PC-3 (cell line): ENCODE measurements around the gene NTM. TPM values are rescaled to one million over a fixed set of nuclear protein-coding genes. Genes with fewer than 3 reads are reported as not detected.

Experiments
- ATAC-seq: fragments of 200-7000 bp; cut with Tn5 transposase; 2 replicates; pipeline ENCODE4 v1.9.1; 2020; ENCODE audit warnings: mild to moderate bottlenecking, moderate library complexity
- BruUV-seq: library from RNA; stranded (reverse); fragments of 400-500 nt; replicated peaks from 2 replicates; lab custom pipeline; 2021; lab: Mats Ljungman, UMichigan
- CTCF ChIA-PET: fragments of 300-600 bp; sonication (Branson Sonifier 250); formaldehyde crosslinking; loops from one replicate; lab custom pipeline; 2022; ENCODE audit warnings: antibody characterized with exemption; lab: Charles Lee
- POLR2A ChIA-PET: fragments of 300-600 bp; sonication (Branson Sonifier 250); formaldehyde crosslinking; loops from one replicate; lab custom pipeline; 2022; ENCODE audit warnings: antibody characterized with exemption; ENCODE audit not compliant: unreplicated experiment; lab: Charles Lee
- DNase-seq: peaks from one replicate; pipeline ENCODE4 v3.0.0-alpha.2; 2015
- H2AFZ ChIP-seq: fragments of 300-600 bp; sonication (generic); 2 replicates; pipeline ENCODE4 v1.6.0; 2016; ENCODE audit warnings: antibody characterized with exemption, low read length
- H3F3A ChIP-seq: fragments of 300-600 bp; sonication (generic); one replicate; pipeline ENCODE4 v1.6.0; 2017; ENCODE audit warnings: antibody characterized with exemption, low read length, control low read depth, mild to moderate bottlenecking; ENCODE audit not compliant: unreplicated experiment
- H3K27ac ChIP-seq: fragments of 300-600 bp; sonication (generic); 2 replicates; pipeline ENCODE4 v1.5.1; 2016; ENCODE audit warnings: mild to moderate bottlenecking, low read length
- H3K27me3 ChIP-seq: fragments of 300-600 bp; sonication (generic); 2 replicates; pipeline ENCODE4 v1.6.1; 2016; ENCODE audit warnings: low read length, mixed read lengths
- H3K36me3 ChIP-seq: fragments of 300-600 bp; sonication (generic); 2 replicates; pipeline ENCODE4 v1.6.1; 2016; ENCODE audit warnings: low read depth, mixed run types, low read length, mixed read lengths
- H3K4me1 ChIP-seq: fragments of 300-600 bp; sonication (generic); 2 replicates; pipeline ENCODE4 v1.5.1; 2016; ENCODE audit warnings: low read length; ENCODE audit not compliant: insufficient read depth
- H3K4me2 ChIP-seq: fragments of 300-600 bp; sonication (generic); 2 replicates; pipeline ENCODE4 v1.6.0; 2016; ENCODE audit warnings: low read length
- H3K4me3 ChIP-seq: fragments of 300-600 bp; sonication (generic); 2 replicates; pipeline ENCODE4 v1.5.1; 2016; ENCODE audit warnings: mild to moderate bottlenecking, low read length, mixed read lengths
- H3K79me2 ChIP-seq: fragments of 300-600 bp; sonication (generic); 2 replicates; pipeline ENCODE4 v1.6.1; 2017; ENCODE audit warnings: low read length, mixed read lengths
- H3K9ac ChIP-seq: fragments of 300-600 bp; sonication (generic); 2 replicates; pipeline ENCODE4 v1.6.0; 2016; ENCODE audit warnings: mild to moderate bottlenecking, low read length
- H3K9me2 ChIP-seq: fragments of 300-600 bp; sonication (generic); replicated peaks from 2 replicates; pipeline ENCODE4 v1.6.1; 2016; ENCODE audit warnings: mixed run types, low read length, mixed read lengths
- H3K9me3 ChIP-seq: fragments of 300-600 bp; sonication (generic); 2 replicates; pipeline ENCODE4 v1.6.1; 2016; ENCODE audit warnings: low read length, mixed read lengths
- H4K20me1 ChIP-seq: fragments of 300-600 bp; sonication (generic); 2 replicates; pipeline ENCODE4 v1.6.1; 2016; ENCODE audit warnings: low read length, mixed read lengths
- EZH2 ChIP-seq: fragments of 300-600 bp; sonication (generic); IDR thresholded peaks from one replicate; pipeline ENCODE4 v1.6.1; 2017; ENCODE audit warnings: antibody characterized with exemption, mild to moderate bottlenecking, low read length; ENCODE audit not compliant: unreplicated experiment
- EZH2phosphoT487 ChIP-seq: fragments of 300-600 bp; sonication (generic); IDR thresholded peaks from 2 replicates; pipeline ENCODE4 v1.6.1; 2018; ENCODE audit warnings: mild to moderate bottlenecking, antibody characterized with exemption, low read length, borderline replicate concordance
- intact Hi-C: fragments of 100-400 bp; cut with micrococcal nuclease; formaldehyde crosslinking; loops from 2 replicates; pipeline ENCODE4 v1.9.0; 2023
- total RNA-seq: library from RNA; depleted of rRNA; stranded (reverse); fragments of >200 nt; gene quantifications from 2 replicates; pipeline ENCODE4 v1.2.3, GENCODE V29; 2014
- TF ChIP-seq, protein P1 (sequence below): fragments of 300-600 bp; sonication (generic); conservative IDR thresholded peaks from 2 replicates; pipeline ENCODE4 v1.5.1; 2017; ENCODE audit warnings: antibody characterized with exemption, low read depth, mild to moderate bottlenecking, low read length

The NTM gene
- total RNA-seq, 1 experiment from 2014 or later, result not detected

DNA sequence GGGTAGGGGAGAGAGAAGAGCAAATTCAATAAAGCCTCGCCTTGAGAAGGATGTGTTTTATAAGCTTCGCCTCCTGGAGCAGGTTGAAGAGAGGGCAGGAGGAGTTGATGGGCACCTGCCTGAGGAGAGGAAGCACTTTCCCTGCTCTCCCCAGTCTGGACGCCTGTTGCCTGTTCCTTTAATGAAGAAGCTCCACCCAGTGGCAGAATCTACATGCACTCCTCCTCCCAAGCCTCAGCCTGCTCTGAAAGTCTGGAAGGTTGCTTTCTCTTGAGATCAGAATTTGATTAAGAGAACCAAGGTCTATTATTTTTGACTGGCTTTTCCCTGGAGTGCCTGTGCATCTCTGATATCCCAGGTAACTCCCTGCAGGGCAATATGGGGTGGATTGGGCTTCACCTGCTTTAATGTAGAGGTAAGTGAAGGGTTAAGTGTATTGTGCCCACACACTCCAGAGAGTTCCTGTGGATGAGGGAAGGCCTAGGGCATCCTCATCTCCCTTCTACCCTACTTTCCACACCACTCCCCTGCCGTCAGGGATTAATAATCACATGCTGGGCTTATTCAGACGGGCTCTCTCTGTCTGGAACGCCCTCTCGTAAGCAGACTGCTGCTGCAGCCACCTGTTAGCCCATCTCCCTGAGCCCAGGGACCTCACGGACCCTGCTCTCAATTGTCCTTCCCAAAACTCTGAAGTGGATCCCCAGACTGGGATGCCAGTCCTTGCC, 22.3 kb downstream of the NTM start:
- H3K27ac ChIP-seq, result no peak overlapping the region
- no peak overlapping the region for H3K9ac ChIP-seq
- H3K27me3 ChIP-seq, result peaks cover 35% of the 10 kb centered on the region
- DNase-seq (peak; percentile 9), ATAC-seq (no peak)
- H3K9me3 ChIP-seq, result no peaks in the 10 kb centered on the region
- H3K79me2 ChIP-seq, result no peaks in the 10 kb centered on the region
- H3F3A ChIP-seq, result no peaks in the 10 kb centered on the region
- no TSS peak for BruUV-seq
- H3K4me2 ChIP-seq, result no peak overlapping the region
- no peaks in the 10 kb centered on the region for H3K9me2 ChIP-seq
- no peaks in the 10 kb centered on the region for H3K36me3 ChIP-seq
- H4K20me1 ChIP-seq, result no peaks in the 10 kb centered on the region
- no peak overlapping the region for H2AFZ ChIP-seq
- ChIA-PET POLR2A (no interaction called here), CTCF (no interaction called here)
- no peaks in the 10 kb centered on the region for H3K4me1 ChIP-seq
- intact Hi-C loops, result no loop called here
- no peak overlapping the region for H3K4me3 ChIP-seq
- TF ChIP-seq, protein P1, sequence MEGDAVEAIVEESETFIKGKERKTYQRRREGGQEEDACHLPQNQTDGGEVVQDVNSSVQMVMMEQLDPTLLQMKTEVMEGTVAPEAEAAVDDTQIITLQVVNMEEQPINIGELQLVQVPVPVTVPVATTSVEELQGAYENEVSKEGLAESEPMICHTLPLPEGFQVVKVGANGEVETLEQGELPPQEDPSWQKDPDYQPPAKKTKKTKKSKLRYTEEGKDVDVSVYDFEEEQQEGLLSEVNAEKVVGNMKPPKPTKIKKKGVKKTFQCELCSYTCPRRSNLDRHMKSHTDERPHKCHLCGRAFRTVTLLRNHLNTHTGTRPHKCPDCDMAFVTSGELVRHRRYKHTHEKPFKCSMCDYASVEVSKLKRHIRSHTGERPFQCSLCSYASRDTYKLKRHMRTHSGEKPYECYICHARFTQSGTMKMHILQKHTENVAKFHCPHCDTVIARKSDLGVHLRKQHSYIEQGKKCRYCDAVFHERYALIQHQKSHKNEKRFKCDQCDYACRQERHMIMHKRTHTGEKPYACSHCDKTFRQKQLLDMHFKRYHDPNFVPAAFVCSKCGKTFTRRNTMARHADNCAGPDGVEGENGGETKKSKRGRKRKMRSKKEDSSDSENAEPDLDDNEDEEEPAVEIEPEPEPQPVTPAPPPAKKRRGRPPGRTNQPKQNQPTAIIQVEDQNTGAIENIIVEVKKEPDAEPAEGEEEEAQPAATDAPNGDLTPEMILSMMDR, result no peak
- TF ChIP-seq EZH2phosphoT487 (no peak), EZH2 (no peak)

DNA sequence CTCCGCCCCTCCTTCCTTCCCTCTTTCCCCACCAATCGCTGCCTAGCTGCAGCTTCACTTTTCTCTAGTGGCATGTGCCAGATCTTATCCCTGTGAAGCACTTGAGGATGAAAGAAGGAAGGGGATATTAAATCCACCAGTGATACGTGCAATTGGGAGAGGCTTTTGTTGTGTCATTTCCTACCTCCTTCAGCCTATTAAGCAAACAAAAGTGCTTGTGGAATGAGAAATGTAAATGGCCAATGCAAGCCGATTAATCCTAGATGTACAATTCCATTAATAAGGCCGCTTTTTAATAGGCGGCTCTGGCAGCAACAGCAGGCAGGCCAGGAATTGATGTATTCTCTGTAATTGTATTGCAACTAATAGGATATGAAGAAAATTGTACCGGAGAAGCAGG, 23.3 kb downstream of the NTM start:
- Histone ChIP-seq H3K9me3 (no peaks in the 10 kb centered on the region), H3K27me3 (peaks cover 29% of the 10 kb centered on the region), H2AFZ (no peak overlapping the region), H3K27ac (no peak overlapping the region), H3K4me2 (no peak overlapping the region), H3K9ac (no peak overlapping the region), H3K36me3 (no peaks in the 10 kb centered on the region), H3K4me1 (no peaks in the 10 kb centered on the region), H3K9me2 (no peaks in the 10 kb centered on the region), H3K4me3 (no peak overlapping the region), H3K79me2 (no peaks in the 10 kb centered on the region), H4K20me1 (no peaks in the 10 kb centered on the region), H3F3A (no peaks in the 10 kb centered on the region)
- POLR2A ChIA-PET, result no interaction called here
- ATAC-seq (no peak), DNase-seq (no peak)
- CTCF ChIA-PET, result no interaction called here
- intact Hi-C loops, result no loop called here
- no TSS peak for BruUV-seq
- TF ChIP-seq EZH2phosphoT487 (no peak), EZH2 (no peak)
- TF ChIP-seq, protein P1, result no peak

DNA sequence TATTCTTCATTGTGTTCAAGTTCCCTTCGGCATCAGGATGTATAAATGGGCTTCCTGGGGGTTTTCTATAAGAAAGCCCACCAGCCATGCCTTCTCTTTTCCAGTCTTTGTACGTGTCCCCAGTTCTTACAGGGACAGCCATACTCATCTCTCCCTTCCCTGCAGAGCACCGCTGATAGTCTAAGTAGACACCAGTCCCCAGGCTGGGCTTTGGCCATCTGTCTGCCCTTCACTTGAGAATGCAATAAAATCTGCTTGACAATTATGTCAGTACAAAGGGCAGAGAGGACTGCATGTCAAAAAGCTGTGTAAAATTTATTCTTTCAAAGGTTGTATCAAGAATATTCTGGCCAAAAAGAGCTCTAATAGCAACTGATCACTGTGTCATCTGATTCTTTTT, 27.3 kb downstream of the NTM start:
- DNase-seq (no peak), ATAC-seq (no peak)
- TF ChIP-seq, protein P1, result no peak
- TF ChIP-seq EZH2, result no peak
- no peak for TF ChIP-seq EZH2phosphoT487
- no peak overlapping the region for H2AFZ ChIP-seq
- H3K36me3 ChIP-seq, result no peaks in the 10 kb centered on the region
- H3F3A ChIP-seq, result no peaks in the 10 kb centered on the region
- peaks cover 17% of the 10 kb centered on the region for H3K27me3 ChIP-seq
- no peaks in the 10 kb centered on the region for H4K20me1 ChIP-seq
- CTCF ChIA-PET, result no interaction called here
- H3K27ac ChIP-seq, result no peak overlapping the region
- no peak overlapping the region for H3K4me2 ChIP-seq
- H3K9me3 ChIP-seq, result peaks cover 3% of the 10 kb centered on the region; the same call in 1 of the 2 replicates
- no peaks in the 10 kb centered on the region for H3K9me2 ChIP-seq
- H3K9ac ChIP-seq, result no peak overlapping the region
- no TSS peak for BruUV-seq
- no peak overlapping the region for H3K4me3 ChIP-seq
- intact Hi-C loops, result no loop called here
- no peaks in the 10 kb centered on the region for H3K4me1 ChIP-seq
- POLR2A ChIA-PET, result no interaction called here
- no peaks in the 10 kb centered on the region for H3K79me2 ChIP-seq
